Mesenteric fat pad (tissue), 1 donor: Measurements from ENCODE around the gene PTPN14. TPM values are rescaled to one million over a fixed set of nuclear protein-coding genes. Genes with fewer than 3 reads are reported as not detected.

Source experiments
- DNase-seq: peaks from one replicate; pipeline ENCODE4 v3.0.0-alpha.2; 2020; ENCODE audit warnings: low spot score
- total RNA-seq: library from RNA; stranded (reverse); fragmentation: NEBNext Ultra II Directional; extraction: Animal tissue kit (Norgen Biotek cat#: 25700); gene quantifications from one replicate; pipeline ENCODE4 v1.2.1, GENCODE V29; 2021
- donor health status: DM: yes; HTN: yes; CAD: no.

PTPN14 gene
- total RNA-seq, 1 donor from 2014 or later: 47.6 TPM

DNA sequence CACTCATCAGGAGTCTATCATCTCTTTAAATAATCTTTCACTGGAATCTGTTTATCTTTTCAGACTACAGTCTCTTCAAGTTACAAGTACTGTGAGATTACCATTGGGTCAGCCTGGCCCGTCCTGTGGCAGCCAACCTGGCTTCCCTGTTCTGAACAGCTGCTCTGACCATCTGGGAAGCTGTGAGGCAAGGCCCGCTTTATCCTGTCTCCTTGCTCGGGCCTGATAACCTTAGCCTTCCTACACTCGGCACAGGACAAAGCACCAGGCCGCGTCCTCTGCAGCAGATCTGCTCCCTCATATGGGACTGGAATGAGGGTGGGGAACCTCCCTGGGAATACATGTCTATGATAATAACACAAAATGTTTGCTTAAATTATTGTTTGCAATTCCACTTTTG is 113.3 kb downstream of the PTPN14 start:
- DNase-seq: no peak

DNA sequence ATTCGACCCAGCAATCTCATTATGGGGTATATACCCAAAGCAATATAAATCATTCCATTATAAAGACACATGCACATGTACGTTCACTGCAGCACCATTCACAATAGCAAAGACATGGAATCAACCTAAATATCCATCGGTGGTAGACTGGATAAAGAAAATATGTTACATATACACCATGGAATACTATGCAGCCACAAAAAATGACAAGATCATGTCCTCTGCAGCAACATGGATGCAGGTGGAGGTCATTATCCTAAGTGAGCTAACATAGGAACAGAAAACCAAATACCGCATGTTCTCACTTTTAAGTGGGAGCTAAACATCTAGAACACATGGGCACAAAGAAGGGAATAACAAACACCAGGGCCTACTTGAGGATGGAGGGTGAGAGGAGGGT is 115.5 kb downstream of the PTPN14 start:
- DNase-seq: no peak

DNA sequence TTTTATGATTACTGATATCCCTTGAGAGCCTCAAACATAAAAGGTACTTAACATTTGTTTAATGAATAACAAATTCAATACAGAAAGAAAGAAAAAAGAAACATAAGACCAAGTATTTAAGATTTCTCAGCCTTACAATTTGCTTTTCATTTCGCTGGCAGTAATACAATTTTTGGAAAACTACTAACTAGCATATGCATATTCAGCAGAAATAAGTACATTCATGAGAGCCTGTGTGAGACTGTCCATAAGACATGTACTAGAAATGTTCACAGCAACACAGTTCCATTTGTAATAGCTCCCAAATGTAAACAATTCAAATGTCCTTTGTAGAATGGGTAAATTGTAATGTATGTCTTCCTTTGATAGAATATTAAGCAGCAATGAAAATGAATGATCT is 119.2 kb downstream of the PTPN14 start:
- no peak for DNase-seq

DNA sequence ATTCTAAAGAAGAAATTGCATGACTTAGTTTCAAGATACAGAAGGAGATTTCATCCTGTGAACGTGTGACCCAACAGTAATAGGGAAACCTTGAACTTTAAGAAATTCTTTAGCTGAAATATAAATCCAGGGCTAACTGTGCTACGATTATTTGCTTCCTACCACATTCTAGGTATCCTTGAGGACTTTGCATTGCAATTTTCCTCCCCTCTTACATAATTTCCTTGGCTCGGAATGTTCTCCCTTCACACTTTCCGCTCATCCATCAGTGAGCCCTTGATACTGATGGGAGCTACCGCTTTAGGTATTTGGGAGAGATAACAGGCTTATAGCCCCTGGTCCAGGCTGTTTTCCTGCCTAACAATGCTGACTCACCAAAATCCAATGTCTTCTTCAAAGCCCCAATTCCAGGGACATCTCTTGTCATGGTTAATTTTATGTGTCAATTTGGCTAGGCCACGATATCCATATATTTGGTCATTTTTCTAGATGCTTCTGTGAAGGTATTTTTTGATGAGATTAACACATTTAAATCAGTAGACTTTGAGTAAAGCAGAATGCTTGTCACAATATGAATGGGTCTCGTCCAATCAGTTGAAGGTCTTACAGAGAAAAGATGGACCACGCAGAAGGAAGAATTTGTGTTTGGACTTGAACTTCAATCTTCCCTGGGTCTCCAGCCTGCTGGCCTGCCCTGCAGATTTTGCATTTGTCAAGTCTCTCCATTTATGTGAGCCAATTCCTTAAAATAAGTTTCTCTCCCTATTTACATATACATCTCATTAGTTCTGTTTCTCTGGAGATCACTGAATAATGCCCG is 121.2 kb downstream of the PTPN14 start:
- DNase-seq: no peak

DNA sequence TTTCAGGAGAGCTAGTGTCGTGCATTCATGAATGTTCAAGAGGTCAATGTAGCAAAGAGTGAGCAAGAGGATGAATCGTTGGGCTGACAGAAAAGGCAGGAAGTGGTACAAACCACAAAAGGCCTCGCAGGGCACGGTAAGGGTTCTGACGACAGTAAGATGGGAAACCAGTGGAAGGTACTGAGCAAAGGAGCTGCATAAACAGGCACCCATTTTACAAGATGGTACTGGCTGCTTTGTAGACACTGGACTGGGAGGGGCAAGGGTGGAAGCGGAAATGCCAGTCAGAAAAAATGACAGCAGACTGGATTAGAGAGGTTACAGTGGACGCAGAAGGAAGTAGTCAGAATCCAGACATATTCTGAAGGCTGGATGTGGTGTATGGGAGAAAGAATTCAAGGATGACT is 123.5 kb downstream of the PTPN14 start:
- DNase-seq: no peak

DNA sequence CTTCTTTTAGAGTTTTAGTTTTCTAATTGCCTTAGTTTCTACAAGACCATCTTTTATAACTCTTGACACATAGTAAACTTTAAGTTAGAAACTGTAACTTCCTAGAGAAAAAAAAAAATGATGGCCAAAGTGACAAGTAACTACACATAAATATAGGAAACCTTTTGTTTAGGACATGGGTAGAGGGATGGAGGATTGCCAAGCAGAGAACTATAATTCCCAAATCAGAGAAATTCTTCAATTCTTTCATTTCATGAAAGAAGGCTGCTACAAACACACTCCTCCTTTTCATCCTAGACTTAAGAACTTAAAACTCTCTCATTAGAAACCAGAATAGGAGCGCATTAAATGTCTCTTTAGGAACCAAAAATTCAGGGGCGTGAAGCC is 125.0 kb downstream of the PTPN14 start:
- DNase-seq: no peak

DNA sequence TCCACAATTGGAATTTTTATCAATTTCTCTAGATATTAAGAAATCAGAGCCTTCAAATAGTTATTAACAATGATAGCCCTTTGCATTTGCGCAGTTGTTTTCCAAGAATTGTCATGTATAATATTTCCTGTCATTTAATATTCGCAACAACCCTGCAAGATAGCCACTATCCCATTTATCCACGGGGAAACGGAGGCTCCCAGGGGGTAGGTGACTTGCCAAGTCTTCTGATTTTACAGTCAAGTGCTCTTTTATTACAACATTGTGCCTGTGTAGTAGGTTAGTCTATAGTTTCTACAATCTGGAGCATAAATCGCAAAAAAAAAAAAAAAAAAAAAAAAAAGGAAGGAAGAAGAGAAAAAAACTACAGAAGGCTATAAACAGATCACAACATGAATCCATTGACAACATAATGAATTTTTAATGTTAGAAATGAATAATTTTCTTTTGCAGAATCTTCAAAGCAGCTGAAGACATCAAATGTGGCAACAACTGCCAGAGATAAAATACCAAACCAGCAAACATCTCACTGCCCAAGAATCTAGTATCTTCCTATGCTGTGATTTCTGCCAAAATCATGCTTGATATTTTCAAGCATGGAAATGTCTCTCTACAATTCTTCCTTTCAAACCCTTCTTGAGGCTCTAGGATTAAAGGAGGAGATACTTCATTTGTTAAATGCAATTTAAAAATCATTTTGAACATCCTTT is 125.5 kb downstream of the PTPN14 start:
- DNase-seq: no peak

DNA sequence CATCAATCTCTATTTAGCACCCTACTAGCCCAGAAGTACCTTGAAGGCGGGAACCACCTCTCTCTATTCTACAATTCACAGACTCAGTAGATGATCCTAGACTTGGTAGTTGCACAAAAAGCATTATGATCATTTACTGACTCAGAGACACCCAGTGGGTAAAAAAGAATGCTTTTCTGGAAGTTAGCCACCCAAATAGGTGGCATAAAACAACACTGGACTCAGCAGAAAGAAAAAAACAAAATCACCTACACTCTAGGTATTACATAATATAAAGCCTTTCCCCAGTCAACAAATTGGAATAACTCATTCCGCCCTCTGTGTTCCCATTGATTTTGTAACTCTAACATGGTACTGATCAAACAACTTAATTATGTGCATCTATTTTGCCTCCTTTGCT is 126.3 kb downstream of the PTPN14 start:
- DNase-seq: no peak

DNA sequence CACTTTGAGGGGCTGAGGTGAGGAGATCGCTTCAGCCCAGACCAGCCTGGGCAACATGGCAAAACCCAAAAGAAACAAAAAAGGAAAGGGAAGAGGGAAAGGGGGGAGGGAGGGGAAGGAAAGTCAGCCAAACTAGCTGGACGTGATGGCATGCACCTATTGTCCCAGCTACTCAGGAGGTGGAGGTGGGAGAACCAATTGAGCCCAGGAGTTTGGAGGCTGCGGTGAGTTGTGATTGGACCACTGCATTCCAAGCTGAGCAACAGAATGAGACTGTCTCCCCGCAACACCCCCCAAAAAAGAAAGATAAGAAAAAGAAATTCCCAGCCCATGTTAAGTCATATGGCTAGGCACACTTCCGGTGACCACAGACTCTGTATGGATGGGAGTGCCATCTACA is 128.4 kb downstream of the PTPN14 start:
- no peak for DNase-seq

DNA sequence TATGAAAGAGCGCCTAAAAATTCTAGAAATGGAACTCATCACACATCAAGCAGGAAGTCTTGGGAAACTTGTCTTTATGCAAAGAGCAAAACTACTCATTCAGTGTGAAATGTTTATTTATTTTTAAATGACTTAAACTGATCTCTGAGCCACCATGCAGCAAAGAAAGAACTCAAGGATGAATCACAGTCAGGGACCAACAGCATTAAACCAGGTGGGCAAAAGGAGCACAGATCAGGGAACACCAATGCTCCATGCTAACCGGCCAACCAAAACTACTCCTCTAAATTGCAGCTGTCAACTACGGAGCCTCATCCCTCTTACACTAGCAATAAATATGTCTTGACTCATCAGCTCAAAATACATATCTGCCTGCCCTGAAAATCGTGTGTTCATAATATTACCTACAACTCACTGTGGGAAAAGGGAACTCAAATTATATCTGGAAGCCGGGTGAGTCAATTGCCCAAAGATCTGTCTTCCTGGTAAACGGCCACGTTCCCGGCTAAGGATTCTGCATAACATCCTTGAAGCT is 129.2 kb downstream of the PTPN14 start:
- no peak for DNase-seq

DNA sequence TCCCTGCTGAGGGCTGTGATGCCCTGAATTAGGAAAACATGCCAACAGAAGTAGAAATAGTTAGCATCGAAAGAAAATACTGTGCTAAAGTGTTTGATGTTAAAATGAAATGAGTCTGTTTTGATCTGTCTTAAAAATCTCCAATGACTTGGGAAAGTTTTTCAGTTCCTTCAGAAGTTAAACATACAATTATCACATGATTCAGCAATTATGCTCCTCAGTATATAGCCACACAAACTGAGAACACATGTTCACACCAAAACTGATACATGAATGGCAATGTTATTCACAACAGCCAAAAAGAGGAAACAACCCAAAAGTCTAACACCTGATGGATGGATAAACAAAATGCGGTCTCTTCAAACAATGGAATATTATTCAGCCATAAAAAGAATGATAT is 130.6 kb downstream of the PTPN14 start:
- DNase-seq: no peak

DNA sequence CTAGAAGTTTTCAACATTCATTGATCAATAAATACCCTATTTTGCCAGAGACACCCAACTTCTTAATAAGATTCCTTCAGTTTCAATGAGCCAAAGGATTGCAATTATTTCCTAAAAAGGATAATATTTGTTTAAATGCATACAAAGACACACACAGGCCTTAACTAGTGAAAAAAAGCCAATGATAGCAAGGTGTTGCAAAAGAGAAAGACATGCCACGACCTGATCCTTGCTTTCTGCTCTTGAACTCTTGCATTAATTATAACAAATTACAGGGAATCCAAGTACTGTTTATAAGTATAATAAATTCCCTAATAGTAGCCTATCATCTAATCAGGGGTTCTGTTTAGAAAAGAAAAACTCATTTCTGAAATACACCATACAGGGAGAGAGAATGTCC is 131.1 kb downstream of the PTPN14 start:
- no peak for DNase-seq

DNA sequence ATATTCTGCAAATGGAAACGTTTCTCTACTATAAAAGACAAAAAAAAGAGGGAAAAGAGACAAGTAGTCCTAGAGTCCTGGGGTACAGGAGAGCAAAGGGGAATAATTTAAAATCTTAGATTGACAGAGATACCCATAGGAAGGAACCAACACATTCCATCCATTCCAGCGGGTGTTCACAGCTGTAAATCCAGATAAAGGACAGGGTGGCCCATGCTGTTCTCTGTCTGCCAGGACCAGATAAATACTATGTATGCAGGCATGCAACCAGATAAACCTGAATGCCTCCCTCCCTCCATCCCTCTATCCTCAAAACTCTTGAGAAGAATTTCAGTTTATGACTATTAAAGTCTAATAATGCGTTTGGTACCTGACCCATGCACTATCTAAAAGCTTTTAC is 131.8 kb downstream of the PTPN14 start:
- no peak for DNase-seq

DNA sequence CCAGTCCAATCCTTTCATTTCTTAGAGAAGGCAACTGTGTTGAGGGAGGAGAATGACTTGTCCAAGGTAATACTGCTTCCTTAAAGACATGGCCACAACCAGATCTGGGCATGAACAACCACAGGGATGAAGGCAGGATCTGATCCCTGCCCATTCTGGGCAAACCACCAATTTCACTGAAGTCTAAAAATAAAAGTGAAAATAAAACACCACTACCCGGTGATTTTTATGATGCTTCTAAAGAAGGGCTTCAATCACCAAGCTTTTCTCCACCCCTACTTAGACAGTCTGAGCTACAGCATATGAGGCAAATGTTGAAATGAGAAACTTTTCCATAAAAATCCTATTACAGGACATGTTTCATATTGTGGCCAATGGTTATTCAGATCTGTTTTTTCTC is 133.0 kb downstream of the PTPN14 start:
- no peak for DNase-seq

DNA sequence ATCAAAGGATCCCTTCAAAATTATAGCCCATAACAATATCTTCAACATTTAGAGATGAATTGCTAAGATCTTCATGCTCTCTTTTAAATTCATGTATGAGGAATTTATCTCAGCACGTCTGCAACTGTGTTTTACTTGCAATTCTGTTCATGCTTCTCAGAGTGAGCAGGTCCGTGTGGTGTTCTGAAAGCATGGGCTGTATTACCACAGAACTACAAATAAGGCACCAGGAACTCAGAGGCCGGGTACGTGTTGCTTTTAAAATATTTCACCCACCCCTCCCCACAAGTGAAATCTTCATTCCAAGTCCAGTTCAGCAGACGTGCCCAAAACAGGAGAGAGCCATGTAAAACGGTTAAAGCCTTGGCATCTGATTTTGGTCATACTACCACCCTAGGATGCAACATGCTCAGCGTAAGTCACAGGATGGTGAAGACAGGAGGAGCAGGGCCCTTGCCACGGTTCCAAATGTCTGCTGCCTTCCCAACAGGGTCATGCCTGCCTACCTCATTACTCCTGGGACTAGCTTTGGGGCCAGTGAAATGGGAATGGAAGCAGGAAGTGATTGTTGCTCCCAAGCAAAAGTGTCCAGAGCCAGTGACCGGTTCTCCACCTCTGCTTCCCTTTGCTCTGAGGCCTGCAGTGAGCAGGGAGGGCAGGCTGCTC is 133.7 kb downstream of the PTPN14 start:
- no peak for DNase-seq

DNA sequence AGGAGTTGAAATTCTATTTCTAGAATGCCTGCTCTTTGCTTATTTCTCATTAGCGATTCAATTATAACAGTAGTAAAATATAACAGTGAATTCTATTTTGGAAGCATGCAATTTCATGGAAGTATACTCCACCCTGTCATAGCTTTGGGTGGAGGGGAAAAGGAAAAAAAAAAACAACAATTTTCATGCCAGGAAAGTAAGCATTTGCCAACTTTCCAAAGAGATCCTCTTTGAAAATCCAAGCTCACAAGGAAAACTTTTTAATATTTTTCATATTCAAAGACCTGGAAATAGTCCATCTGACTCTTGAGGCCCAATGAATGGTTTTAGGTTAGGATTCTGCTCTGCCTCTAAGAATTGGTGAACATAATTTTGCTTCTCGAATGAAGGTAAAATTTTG is 134.5 kb downstream of the PTPN14 start:
- DNase-seq: no peak

DNA sequence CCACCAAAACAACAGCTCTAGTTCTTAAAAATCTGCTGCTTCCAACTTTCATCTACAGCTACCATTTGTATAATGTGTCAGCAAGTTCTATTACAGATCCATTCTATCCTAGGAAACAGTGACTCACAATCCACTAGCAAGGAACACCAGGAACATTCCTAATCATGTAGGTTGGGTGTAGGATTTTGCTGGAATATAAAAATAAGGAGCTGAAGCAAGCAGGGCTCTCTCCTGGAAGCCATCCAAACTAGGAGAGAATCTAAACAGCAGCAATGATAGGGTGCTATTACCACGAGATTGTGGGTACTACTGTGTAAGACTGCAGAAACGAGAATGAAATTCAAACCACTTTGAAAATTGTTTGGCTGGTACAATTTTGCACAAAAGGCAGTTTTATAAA is 135.0 kb downstream of the PTPN14 start:
- no peak for DNase-seq

DNA sequence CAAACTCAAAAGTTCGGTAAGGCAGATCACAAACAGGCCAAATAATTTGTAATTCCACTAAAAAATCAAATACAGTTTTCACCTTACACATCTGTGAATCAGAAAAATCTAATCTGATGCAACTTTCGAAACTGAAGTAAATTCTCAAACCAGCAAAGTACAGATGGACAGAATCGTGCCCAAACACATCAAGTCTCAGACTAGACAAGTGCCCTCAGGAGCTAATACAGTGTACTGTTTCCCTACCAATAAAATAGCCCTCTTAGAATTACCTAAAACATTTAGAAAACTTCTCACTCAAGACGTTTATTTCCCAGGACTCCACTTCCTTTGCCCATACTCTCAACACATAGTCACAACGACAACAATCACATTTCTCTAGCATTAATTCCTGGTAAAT is 136.3 kb downstream of the PTPN14 start:
- DNase-seq: no peak

DNA sequence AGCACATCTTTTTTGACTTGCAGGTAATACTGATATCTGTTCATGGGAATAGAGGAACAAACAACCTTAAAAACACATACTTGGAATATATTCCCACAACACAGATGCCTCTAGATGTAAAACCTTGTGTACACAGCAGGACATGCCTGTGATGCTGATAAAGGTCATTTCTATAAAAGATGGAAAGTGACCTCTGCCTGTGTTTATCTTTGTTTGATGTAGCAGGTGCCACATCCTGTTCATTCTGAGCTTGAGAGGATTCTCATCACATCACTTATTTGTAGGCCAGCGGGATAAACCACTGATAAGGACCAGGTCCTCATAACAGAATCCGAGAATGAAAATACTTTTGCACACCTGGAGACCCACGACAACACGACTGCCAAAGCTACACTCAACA is 136.7 kb downstream of the PTPN14 start:
- DNase-seq: no peak

DNA sequence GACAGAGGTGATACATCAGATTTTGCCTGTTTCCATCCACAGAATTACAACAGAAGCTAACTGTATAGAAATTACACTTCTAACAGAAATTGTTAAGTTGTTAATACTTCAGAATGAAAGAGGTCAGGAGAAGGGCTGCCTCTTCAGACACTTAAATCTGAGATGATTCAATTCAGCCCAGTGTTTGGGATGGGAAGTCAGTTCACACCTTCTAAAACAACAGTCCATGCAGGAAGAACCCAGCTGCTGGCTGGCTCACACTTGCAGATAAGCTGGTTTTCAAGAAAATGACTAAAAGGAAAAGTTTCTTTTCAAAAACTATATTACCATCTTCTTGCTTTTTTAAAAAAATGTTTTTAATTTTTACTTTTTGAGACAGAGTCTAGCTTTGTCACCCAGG is 138.1 kb downstream of the PTPN14 start:
- DNase-seq: no peak

DNA sequence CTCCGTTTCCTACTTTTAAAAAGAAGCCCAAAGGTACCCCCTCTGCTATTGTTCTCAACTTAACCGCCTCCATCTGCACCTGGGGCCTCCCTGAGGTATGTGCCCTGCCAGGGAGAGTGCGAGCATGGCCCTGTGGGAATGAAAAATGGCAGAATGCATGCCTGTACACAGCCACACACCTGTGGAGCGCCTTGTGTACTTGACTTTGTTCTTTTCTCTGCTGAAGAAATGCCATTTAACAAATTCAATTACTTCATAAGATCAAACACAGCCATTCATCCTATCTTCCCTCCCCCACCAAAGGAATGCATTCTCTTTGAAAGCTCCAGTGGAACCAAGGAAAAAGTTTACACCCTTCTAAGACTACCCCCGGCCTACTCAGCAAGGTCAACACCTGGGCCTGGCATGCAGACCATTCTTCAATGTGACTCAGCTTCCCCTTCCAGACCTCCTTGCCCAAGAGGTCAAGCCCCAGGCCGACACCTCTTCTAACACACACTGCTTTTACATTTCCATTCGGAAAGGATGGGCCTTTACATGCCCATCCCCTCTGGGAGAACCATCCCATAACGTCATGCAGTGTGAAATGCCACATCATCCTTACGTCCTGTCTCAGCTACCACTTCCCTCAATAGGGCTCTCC is 146.7 kb downstream of the PTPN14 start:
- no peak for DNase-seq

DNA sequence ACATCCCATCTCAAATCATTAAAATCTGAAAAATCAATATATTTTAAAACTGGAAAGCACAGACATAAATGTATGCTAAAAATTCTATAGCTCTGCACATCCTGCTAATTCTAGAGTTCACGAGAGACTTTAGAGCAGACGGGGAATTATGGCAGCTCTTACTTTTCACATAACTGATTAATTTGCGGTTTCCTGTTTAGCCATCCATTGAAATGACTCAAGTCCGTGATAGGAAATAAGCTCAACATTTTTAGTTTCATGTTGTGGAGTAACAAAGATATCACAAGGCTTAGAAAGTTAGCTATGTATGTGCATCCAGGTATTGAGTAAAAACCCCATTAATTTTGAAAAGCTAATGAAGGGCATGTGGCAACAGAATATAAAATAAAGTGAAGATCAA is 147.2 kb downstream of the PTPN14 start:
- no peak for DNase-seq
